Progenitor cell of endocrine pancreas (in vitro differentiated cells): Measurements from ENCODE around the gene BCAP31. TPM values are rescaled to one million over a fixed set of nuclear protein-coding genes. Genes with fewer than 3 reads are reported as not detected.
"Not testable (repeated sequence)": the region's sequence is repeated elsewhere in the genome, so short reads cannot be mapped to it uniquely, and the experiment has no call there.

Source experiments
- DNase-seq: peaks from one replicate; pipeline ENCODE4 v3.0.0; 2021; ENCODE audit warnings: low spot score; ENCODE audit not compliant: unreplicated experiment
- H3K27ac Mint-ChIP-seq: 2 replicates; pipeline ENCODE4 v1.8.0; 2021; ENCODE audit warnings: mild to moderate bottlenecking, moderate library complexity, mixed read lengths
- H3K27me3 Mint-ChIP-seq: 2 replicates; pipeline ENCODE4 v1.8.0; 2021; ENCODE audit warnings: mixed read lengths
- H3K36me3 Mint-ChIP-seq: 2 replicates; pipeline ENCODE4 v1.8.0; 2022; ENCODE audit warnings: mixed read lengths; ENCODE audit not compliant: insufficient read depth
- H3K4me1 Mint-ChIP-seq: 2 replicates; pipeline ENCODE4 v1.8.0; 2021; ENCODE audit warnings: low read depth, mixed read lengths
- H3K4me3 Mint-ChIP-seq: 2 replicates; pipeline ENCODE4 v1.8.0; 2021; ENCODE audit warnings: low read depth, mild to moderate bottlenecking, moderate library complexity, mixed read lengths
- H3K9me3 Mint-ChIP-seq: 2 replicates; pipeline ENCODE4 v1.8.0; 2021; ENCODE audit warnings: low read depth, mixed read lengths
- CTCF ChIP-seq: fragments of 200-600 bp; sonication (generic); IDR thresholded peaks from one replicate; pipeline ENCODE4 v1.5.0; 2021; ENCODE audit warnings: antibody characterized with exemption, mild to moderate bottlenecking; ENCODE audit not compliant: unreplicated experiment
- total RNA-seq: library from RNA; stranded (reverse); gene quantifications from 2 replicates; pipeline ENCODE4 v1.2.1, GENCODE V29; 2021

BCAP31 gene
- total RNA-seq, 1 donor from 2014 or later: 142 TPM

- H3K9me3 Mint-ChIP-seq: no peaks in the 10 kb centered on the region
- no peaks in the 10 kb centered on the region for H3K27me3 Mint-ChIP-seq
- no peak for TF ChIP-seq CTCF
- no peak for DNase-seq
- no peak overlapping the region for H3K4me3 Mint-ChIP-seq
- H3K27ac Mint-ChIP-seq: no peak overlapping the region
- no peaks in the 10 kb centered on the region for H3K4me1 Mint-ChIP-seq
- peaks cover 1% of the 10 kb centered on the region for H3K36me3 Mint-ChIP-seq
These were observed 32.2 kb downstream of the BCAP31 start for GRCh38 chrX:153692003-153692402.

DNA sequence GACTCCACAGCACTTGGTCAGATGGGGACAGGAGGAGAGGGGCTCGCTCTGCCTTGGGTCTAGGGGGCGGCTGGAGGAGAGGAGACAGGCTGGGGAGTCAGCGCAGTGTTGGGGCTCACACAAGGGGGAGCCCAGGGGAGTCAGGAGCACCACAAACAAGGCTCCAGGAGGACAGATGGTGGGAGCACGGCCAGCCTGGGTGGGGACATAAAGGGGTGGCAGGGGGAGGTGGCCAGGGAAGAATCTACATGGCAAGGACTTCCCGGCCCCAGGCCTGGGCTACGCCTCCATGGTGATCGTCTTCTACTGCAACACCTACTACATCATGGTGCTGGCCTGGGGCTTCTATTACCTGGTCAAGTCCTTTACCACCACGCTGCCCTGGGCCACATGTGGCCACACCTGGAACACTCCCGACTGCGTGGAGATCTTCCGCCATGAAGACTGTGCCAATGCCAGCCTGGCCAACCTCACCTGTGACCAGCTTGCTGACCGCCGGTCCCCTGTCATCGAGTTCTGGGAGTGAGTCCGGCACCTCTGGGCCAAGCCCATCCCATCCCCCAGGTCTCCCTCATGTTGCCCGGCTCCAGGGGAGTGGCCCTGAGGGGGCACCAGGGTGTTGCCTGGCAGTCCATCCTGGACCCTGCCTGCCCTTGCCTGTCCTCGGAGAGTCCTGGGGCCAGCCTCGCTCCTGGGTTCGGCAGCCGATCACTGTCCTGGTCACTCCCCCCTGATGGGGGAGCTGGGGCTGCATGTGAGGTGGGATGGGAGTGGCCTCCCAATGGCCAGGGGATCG lies 33.0 kb downstream of the BCAP31 start:
- not testable (repeated sequence) for H3K27me3 Mint-ChIP-seq, DNase-seq, H3K27ac Mint-ChIP-seq, H3K4me1 Mint-ChIP-seq, H3K4me3 Mint-ChIP-seq, H3K36me3 Mint-ChIP-seq, H3K9me3 Mint-ChIP-seq

DNA sequence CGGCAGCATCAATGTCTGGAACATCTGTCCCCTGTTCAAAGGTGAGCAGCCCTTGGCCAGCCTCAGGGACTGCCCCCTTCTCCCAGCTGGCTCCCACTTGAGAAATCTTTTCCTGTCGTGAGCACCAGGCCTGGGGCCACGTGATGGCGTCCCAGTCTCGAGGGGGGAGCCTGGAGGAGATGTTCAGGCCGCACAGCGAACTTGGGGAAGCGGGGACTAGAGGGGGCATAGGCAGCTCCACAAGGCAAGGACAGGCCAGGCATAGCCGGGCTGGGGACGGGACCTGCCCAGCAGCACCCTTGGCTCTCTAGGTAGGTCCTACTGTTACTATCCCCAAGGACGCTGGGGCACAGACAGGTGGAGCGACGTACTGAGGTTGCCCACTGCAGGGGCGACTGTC lies 33.7 kb downstream of the BCAP31 start:
- no peak for TF ChIP-seq CTCF
- no peaks in the 10 kb centered on the region for H3K36me3 Mint-ChIP-seq
- H3K4me1 Mint-ChIP-seq: peaks cover 5% of the 10 kb centered on the region

GRCh38 chrX:153689654-153690465 lies 34.3 kb downstream of the BCAP31 start:
- Mint-ChIP-seq H3K27ac (no peak overlapping the region), H3K36me3 (no peaks in the 10 kb centered on the region), H3K9me3 (no peaks in the 10 kb centered on the region), H3K4me1 (peaks cover 5% of the 10 kb centered on the region), H3K4me3 (peak overlapping the region; percentile 38), H3K27me3 (no peaks in the 10 kb centered on the region)
- no peak for DNase-seq
- TF ChIP-seq CTCF: peak; percentile 35

More for the DNA sequence above, 33.7 kb downstream of the BCAP31 start:
- no peak for DNase-seq
- Mint-ChIP-seq H3K27ac (no peak overlapping the region), H3K27me3 (no peaks in the 10 kb centered on the region), H3K4me3 (no peak overlapping the region), H3K9me3 (no peaks in the 10 kb centered on the region)

DNA sequence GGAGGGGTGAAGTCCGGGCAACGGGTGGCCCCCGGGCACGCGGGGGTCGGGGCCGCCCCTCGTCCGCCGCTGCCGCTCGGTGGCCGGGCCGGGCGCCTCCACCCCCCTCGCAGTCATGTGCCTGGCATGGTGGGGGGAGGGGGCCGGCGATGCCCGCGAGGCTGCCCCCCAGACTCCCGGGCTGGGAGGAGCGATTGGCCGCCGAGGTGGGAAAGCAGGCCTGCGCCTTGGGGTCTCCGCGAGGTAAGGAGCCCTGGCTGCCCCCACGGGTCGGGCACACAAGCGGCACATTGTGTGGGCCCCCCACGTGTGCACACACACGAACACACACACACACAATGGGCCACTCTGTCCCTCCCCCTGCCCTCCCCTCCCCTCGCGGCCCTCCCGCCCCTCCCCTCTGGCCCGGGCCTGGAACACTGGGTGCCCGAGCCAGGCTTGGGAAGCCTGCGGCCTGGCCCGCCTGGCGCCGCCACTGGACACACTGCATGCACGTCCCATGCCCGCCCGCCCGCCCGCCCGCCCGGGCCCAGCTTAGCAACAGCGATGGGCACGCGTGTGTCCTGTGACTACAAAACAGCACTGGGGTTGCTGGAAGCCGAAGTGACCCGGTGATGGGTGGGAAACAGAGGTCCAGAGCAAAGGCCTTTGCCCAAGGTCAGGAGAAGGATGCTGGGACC lies 35.1 kb downstream of the BCAP31 start:
- H3K27ac Mint-ChIP-seq: no peak overlapping the region
- peak overlapping the region; percentile 38 for H3K4me3 Mint-ChIP-seq
- no peak for TF ChIP-seq CTCF
- no peaks in the 10 kb centered on the region for H3K27me3 Mint-ChIP-seq
- H3K36me3 Mint-ChIP-seq: no peaks in the 10 kb centered on the region
- H3K9me3 Mint-ChIP-seq: no peaks in the 10 kb centered on the region
- peaks cover 5% of the 10 kb centered on the region for H3K4me1 Mint-ChIP-seq
- DNase-seq: no peak
